Measurements from ENCODE around the gene LTBP1. TPM values are rescaled to one million over a fixed set of nuclear protein-coding genes. Genes with fewer than 3 reads are reported as not detected.

LTBP1 gene
- total RNA-seq, 1 experiment from 2014 or later = 11.8 TPM

DNA sequence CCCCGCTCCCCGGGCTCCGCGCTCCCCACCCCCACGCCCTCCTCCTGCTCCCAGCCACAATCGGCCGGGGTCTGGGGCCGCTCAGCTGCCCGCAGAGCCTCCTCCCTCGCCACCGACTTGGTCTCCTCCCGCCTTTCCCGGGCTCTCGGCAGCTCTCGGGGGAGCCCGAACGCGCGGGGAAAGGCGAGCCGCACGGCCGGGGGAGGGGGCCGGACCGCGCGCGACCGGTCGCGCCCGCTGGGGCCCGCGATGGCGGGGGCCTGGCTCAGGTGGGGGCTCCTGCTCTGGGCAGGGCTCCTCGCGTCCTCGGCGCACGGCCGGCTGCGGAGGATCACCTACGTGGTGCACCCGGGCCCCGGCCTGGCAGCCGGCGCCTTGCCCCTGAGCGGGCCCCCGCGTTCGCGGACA, 327 bp downstream of the LTBP1 start:
- no peaks in the 10 kb centered on the region for H4K20me1 ChIP-seq (ENCODE audit: insufficient read depth, low read depth, low read length)
- H3K9ac ChIP-seq (ENCODE audit: low read length) = peak overlapping the region; percentile 77
- peak overlapping the region; percentile 94; the same call in 1 of the 2 replicates for H2AFZ ChIP-seq (ENCODE audit: low read length)

DNA sequence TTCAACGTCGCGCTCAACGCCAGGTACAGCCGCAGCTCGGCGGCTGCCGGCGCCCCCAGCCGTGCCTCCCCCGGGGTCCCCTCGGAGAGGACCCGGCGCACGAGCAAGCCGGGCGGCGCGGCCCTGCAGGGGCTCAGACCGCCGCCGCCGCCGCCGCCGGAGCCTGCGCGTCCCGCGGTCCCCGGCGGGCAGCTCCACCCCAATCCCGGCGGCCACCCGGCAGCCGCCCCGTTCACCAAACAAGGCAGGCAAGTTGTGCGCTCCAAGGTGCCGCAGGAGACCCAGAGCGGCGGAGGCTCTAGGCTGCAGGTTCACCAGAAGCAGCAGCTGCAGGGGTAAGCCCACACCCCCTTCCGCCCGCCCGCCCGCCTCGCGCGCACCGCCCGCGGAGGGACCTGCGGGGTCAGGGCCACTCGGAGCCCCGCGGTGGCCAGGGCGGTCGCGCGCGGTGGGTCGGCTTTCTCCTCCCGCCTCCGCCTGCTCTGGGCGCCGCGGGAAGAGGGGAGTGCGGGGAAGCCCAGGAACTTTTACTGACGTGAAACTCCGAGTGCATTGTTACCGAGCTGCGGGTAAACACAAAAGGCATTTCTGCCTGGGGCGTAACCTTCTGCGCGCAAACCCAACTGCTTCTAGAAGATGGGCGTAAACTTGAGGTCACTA, 861 bp downstream of the LTBP1 start:
- no peak overlapping the region for H3K27ac ChIP-seq (ENCODE audit: low read length)
- peak overlapping the region; percentile 98 for H3K4me2 ChIP-seq (ENCODE audit: low read depth, low read length, poor library complexity, severe bottlenecking)
- no peaks in the 10 kb centered on the region for H3K36me3 ChIP-seq (ENCODE audit: insufficient read depth, low read length)
- peaks cover 39% of the 10 kb centered on the region for H3K4me1 ChIP-seq (ENCODE audit: low read length)
- H3K79me2 ChIP-seq (ENCODE audit: low read length) = no peaks in the 10 kb centered on the region
- H3K9me2 ChIP-seq (replicated peaks; ENCODE audit: insufficient read depth, low read length) = no peaks in the 10 kb centered on the region
- DNase-seq = peak; percentile 70
- no peaks in the 10 kb centered on the region for H4K20me1 ChIP-seq (ENCODE audit: insufficient read depth, low read depth, low read length)
- H3K4me3 ChIP-seq (ENCODE audit: low read length) = peak overlapping the region; percentile 80
- peak overlapping the region; percentile 94; the same call in 1 of the 2 replicates for H2AFZ ChIP-seq (ENCODE audit: low read length)
- H3K9ac ChIP-seq (ENCODE audit: low read length) = peak overlapping the region; percentile 77
- no peaks in the 10 kb centered on the region for H3K27me3 ChIP-seq (ENCODE audit: low read length)
- H3K9me3 ChIP-seq (ENCODE audit: low read length) = no peaks in the 10 kb centered on the region

More for the DNA sequence above, 327 bp downstream of the LTBP1 start:
- no peaks in the 10 kb centered on the region for H3K9me2 ChIP-seq (replicated peaks; ENCODE audit: insufficient read depth, low read length)
- H3K36me3 ChIP-seq (ENCODE audit: insufficient read depth, low read length) = no peaks in the 10 kb centered on the region
- peak overlapping the region; percentile 98 for H3K4me2 ChIP-seq (ENCODE audit: low read depth, low read length, poor library complexity, severe bottlenecking)
- no peaks in the 10 kb centered on the region for H3K79me2 ChIP-seq (ENCODE audit: low read length)
- H3K9me3 ChIP-seq (ENCODE audit: low read length) = no peaks in the 10 kb centered on the region
- H3K4me1 ChIP-seq (ENCODE audit: low read length) = peaks cover 39% of the 10 kb centered on the region
- peak; percentile 59 for DNase-seq
- 0 out of 2 replicates have a peak overlapping the region, but pooled peaks have one; percentile 28 for H3K27ac ChIP-seq (ENCODE audit: low read length)
- H3K4me3 ChIP-seq (ENCODE audit: low read length) = peak overlapping the region; percentile 80
- H3K27me3 ChIP-seq (ENCODE audit: low read length) = no peaks in the 10 kb centered on the region

GRCh38 chr2:32948266-32948665, 1.5 kb downstream of the LTBP1 start:
- no peaks in the 10 kb centered on the region for H3K9me3 ChIP-seq (ENCODE audit: low read length)
- no peaks in the 10 kb centered on the region for H3K79me2 ChIP-seq (ENCODE audit: low read length)
- peaks cover 39% of the 10 kb centered on the region for H3K4me1 ChIP-seq (ENCODE audit: low read length)
- H3K4me3 ChIP-seq (ENCODE audit: low read length) = peak overlapping the region; percentile 80
- no peak overlapping the region for H3K27ac ChIP-seq (ENCODE audit: low read length)
- H2AFZ ChIP-seq (ENCODE audit: low read length) = no peak overlapping the region; the same call in 1 of the 2 replicates
- no peaks in the 10 kb centered on the region for H3K36me3 ChIP-seq (ENCODE audit: insufficient read depth, low read length)
- no peaks in the 10 kb centered on the region for H3K9me2 ChIP-seq (replicated peaks; ENCODE audit: insufficient read depth, low read length)
- H3K9ac ChIP-seq (ENCODE audit: low read length) = peak overlapping the region; percentile 77
- no peak for DNase-seq
- H3K27me3 ChIP-seq (ENCODE audit: low read length) = no peaks in the 10 kb centered on the region
- H3K4me2 ChIP-seq (ENCODE audit: low read depth, low read length, poor library complexity, severe bottlenecking) = peak overlapping the region; percentile 98
- H4K20me1 ChIP-seq (ENCODE audit: insufficient read depth, low read depth, low read length) = no peaks in the 10 kb centered on the region

DNA sequence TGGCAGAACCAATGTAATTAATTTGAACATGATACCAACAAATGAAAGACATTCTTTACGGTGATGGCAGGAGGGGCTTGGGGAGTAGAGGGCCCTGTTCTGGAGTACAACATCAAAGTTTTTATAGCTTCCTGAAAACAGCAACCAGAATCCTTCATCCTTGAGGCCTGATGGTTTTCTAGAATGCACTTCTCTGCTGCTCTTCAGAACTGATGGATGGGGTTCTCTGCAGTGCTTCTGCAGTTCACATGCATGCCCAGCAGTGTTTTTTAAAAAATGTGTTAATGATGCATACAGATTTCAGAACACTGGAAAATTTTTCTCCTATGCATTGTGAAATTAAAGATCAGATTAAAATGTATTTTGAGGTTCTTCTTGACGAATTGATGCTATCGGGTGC, 2.5 kb downstream of the LTBP1 start:
- Histone ChIP-seq H3K4me3 (ENCODE audit: low read length) (no peak overlapping the region), H3K9me3 (ENCODE audit: low read length) (no peaks in the 10 kb centered on the region), H3K27me3 (ENCODE audit: low read length) (no peaks in the 10 kb centered on the region), H3K9me2 (replicated peaks; ENCODE audit: insufficient read depth, low read length) (no peaks in the 10 kb centered on the region), H3K27ac (ENCODE audit: low read length) (no peak overlapping the region), H3K4me1 (ENCODE audit: low read length) (peaks cover 39% of the 10 kb centered on the region), H3K79me2 (ENCODE audit: low read length) (no peaks in the 10 kb centered on the region), H2AFZ (ENCODE audit: low read length) (no peak overlapping the region), H3K4me2 (ENCODE audit: low read depth, low read length, poor library complexity, severe bottlenecking) (peak overlapping the region; percentile 13), H3K36me3 (ENCODE audit: insufficient read depth, low read length) (no peaks in the 10 kb centered on the region), H3K9ac (ENCODE audit: low read length) (no peak overlapping the region), H4K20me1 (ENCODE audit: insufficient read depth, low read depth, low read length) (no peaks in the 10 kb centered on the region)
- peak; percentile 45 for DNase-seq

GRCh38 chr2:32951672-32952071, 4.9 kb downstream of the LTBP1 start:
- Histone ChIP-seq H2AFZ (ENCODE audit: low read length) (no peak overlapping the region), H3K4me2 (ENCODE audit: low read depth, low read length, poor library complexity, severe bottlenecking) (peak overlapping the region; percentile 21), H4K20me1 (ENCODE audit: insufficient read depth, low read depth, low read length) (no peaks in the 10 kb centered on the region), H3K27ac (ENCODE audit: low read length) (no peak overlapping the region; the same call in 1 of the 2 replicates), H3K79me2 (ENCODE audit: low read length) (no peaks in the 10 kb centered on the region), H3K27me3 (ENCODE audit: low read length) (no peaks in the 10 kb centered on the region), H3K4me1 (ENCODE audit: low read length) (peaks cover 33% of the 10 kb centered on the region), H3K9ac (ENCODE audit: low read length) (no peak overlapping the region), H3K36me3 (ENCODE audit: insufficient read depth, low read length) (no peaks in the 10 kb centered on the region), H3K4me3 (ENCODE audit: low read length) (no peak overlapping the region), H3K9me3 (ENCODE audit: low read length) (no peaks in the 10 kb centered on the region), H3K9me2 (replicated peaks; ENCODE audit: insufficient read depth, low read length) (no peaks in the 10 kb centered on the region)
- DNase-seq = no peak

GRCh38 chr2:32952761-32953476, 6.2 kb downstream of the LTBP1 start:
- Histone ChIP-seq H3K36me3 (ENCODE audit: insufficient read depth, low read length) (no peaks in the 10 kb centered on the region), H3K9ac (ENCODE audit: low read length) (no peak overlapping the region), H3K79me2 (ENCODE audit: low read length) (no peaks in the 10 kb centered on the region)

DNA sequence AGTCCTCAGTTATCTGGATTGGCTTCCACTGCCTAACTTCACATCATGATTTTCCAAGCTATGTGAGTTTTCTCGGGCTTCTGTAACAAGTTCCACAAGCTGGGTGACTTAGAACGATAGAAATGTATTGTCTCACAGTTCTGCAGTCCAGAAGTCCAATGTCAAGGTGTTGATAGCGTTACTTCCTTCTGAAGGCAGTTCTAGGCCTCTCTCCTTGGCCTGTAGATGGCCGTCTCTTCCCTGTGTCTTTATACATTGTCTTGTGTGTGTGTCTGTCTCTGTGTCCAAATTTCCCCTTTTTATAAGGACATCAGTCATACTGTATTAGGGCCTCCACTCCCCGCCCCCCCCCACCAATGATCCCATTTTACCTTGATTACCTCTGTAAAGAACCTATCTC, 7.5 kb downstream of the LTBP1 start:
- Histone ChIP-seq H3K9me3 (ENCODE audit: low read length) (no peaks in the 10 kb centered on the region), H3K4me3 (ENCODE audit: low read length) (no peak overlapping the region), H3K27me3 (ENCODE audit: low read length) (no peaks in the 10 kb centered on the region), H3K4me1 (ENCODE audit: low read length) (peaks cover 20% of the 10 kb centered on the region), H3K79me2 (ENCODE audit: low read length) (no peaks in the 10 kb centered on the region), H3K27ac (ENCODE audit: low read length) (no peak overlapping the region), H3K9me2 (replicated peaks; ENCODE audit: insufficient read depth, low read length) (no peaks in the 10 kb centered on the region), H3K36me3 (ENCODE audit: insufficient read depth, low read length) (no peaks in the 10 kb centered on the region), H4K20me1 (ENCODE audit: insufficient read depth, low read depth, low read length) (no peaks in the 10 kb centered on the region), H3K9ac (ENCODE audit: low read length) (no peak overlapping the region), H2AFZ (ENCODE audit: low read length) (no peak overlapping the region), H3K4me2 (ENCODE audit: low read depth, low read length, poor library complexity, severe bottlenecking) (no peak overlapping the region)
- DNase-seq = no peak

More at GRCh38 chr2:32952761-32953476, 6.2 kb downstream of the LTBP1 start:
- H3K9me3 ChIP-seq (ENCODE audit: low read length) = no peaks in the 10 kb centered on the region
- H3K27me3 ChIP-seq (ENCODE audit: low read length) = no peaks in the 10 kb centered on the region
- no peak overlapping the region for H3K4me2 ChIP-seq (ENCODE audit: low read depth, low read length, poor library complexity, severe bottlenecking)
- peaks cover 30% of the 10 kb centered on the region for H3K4me1 ChIP-seq (ENCODE audit: low read length)
- no peak overlapping the region for H3K4me3 ChIP-seq (ENCODE audit: low read length)
- no peaks in the 10 kb centered on the region for H4K20me1 ChIP-seq (ENCODE audit: insufficient read depth, low read depth, low read length)
- H3K9me2 ChIP-seq (replicated peaks; ENCODE audit: insufficient read depth, low read length) = no peaks in the 10 kb centered on the region
- no peak for DNase-seq
- H2AFZ ChIP-seq (ENCODE audit: low read length) = no peak overlapping the region
- H3K27ac ChIP-seq (ENCODE audit: low read length) = no peak overlapping the region

DNA sequence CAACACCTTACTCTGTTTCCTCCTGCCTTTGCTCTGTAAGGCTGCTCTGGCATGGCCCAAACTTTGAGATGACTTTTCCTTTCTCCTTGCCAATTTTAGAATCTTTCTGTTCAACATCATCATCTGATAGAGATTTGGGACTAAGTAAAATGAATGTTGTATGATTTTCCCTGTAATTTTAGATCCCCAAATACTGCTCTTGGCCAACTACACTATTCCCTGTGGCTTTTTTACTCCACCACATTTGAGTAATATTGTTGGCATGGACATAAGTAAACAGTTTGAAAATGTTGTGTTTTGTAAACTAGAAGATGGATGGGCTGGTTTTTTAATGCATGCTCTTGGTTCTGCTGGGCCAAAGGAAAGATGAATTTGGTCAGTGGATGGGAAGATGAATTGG, 12.1 kb downstream of the LTBP1 start:
- Histone ChIP-seq H3K36me3 (ENCODE audit: insufficient read depth, low read length) (no peaks in the 10 kb centered on the region), H3K79me2 (ENCODE audit: low read length) (no peaks in the 10 kb centered on the region)

More for the DNA sequence above, 12.1 kb downstream of the LTBP1 start:
- DNase-seq = no peak
- H3K9me3 ChIP-seq (ENCODE audit: low read length) = no peaks in the 10 kb centered on the region
- no peak overlapping the region for H2AFZ ChIP-seq (ENCODE audit: low read length)
- no peaks in the 10 kb centered on the region for H3K4me1 ChIP-seq (ENCODE audit: low read length)
- no peaks in the 10 kb centered on the region for H3K27me3 ChIP-seq (ENCODE audit: low read length)
- no peak overlapping the region for H3K9ac ChIP-seq (ENCODE audit: low read length)
- no peaks in the 10 kb centered on the region for H3K9me2 ChIP-seq (replicated peaks; ENCODE audit: insufficient read depth, low read length)
- H3K27ac ChIP-seq (ENCODE audit: low read length) = no peak overlapping the region
- no peak overlapping the region for H3K4me3 ChIP-seq (ENCODE audit: low read length)
- no peaks in the 10 kb centered on the region for H4K20me1 ChIP-seq (ENCODE audit: insufficient read depth, low read depth, low read length)
- H3K4me2 ChIP-seq (ENCODE audit: low read depth, low read length, poor library complexity, severe bottlenecking) = no peak overlapping the region
